Stomach (tissue), 4 donors: ENCODE results near the gene ACTA2.

Source experiments
- CTCF ChIP-seq, 7 experiments: fragments of 450-650 bp in 4 of 7; fragments of 200-600 bp in 3 of 7; sonication (generic) in 3 of 7; IDR thresholded peaks; one replicate each; pipeline ENCODE4 v1.5.1; 2016 to 2019; ENCODE audit warnings: antibody characterized with exemption in 7 of 7, control low read depth in 2 of 7, mild to moderate bottlenecking in 1 of 7
- POLR2A ChIP-seq, 4 donors: fragments of 450-650 bp; IDR thresholded peaks; one replicate each; pipeline ENCODE4 v1.6.1; 2016; ENCODE audit warnings: antibody characterized with exemption in 4 of 4, control low read depth in 2 of 4, mild to moderate bottlenecking in 1 of 4, moderate library complexity in 1 of 4
- POLR2AphosphoS5 ChIP-seq, 3 donors: sonication (generic); formaldehyde crosslinking; IDR thresholded peaks; one replicate each; pipeline ENCODE4 v1.6.1; 2016; ENCODE audit warnings: antibody characterized with exemption in 3 of 3

GRCh38 chr10:88991899-88992320 lies 39.3 kb upstream of the ACTA2 start:
- no peak for TF ChIP-seq POLR2A (IDR thresholded peaks at IDR 0.05)
- no peak for TF ChIP-seq CTCF (IDR thresholded peaks at IDR 0.05)
- TF ChIP-seq POLR2AphosphoS5 (IDR thresholded peaks at IDR 0.05) = no peak
